Fibroblast of mammary gland (primary cell): ENCODE measurements around the gene SSC5D.

Experiments used
- DNase-seq: peaks from one replicate; pipeline ENCODE4 v3.0.0-alpha.2; 2010; ENCODE audit warnings: low read depth
- H3K4me3 ChIP-seq: 2 replicates; pipeline ENCODE4 v1.5.1; 2011; ENCODE audit warnings: low read depth, mild to moderate bottlenecking, low read length, moderate library complexity; ENCODE audit not compliant: control insufficient read depth
- CTCF ChIP-seq: conservative IDR thresholded peaks from 2 replicates; pipeline ENCODE4 v1.5.1; 2011; ENCODE audit warnings: low read depth, low read length, inconsistent platforms; ENCODE audit not compliant: control insufficient read depth, insufficient read depth

Gene SSC5D

GRCh38 chr19:55545443-55545842, 57.2 kb downstream of the SSC5D start, which contains the start of gene SBK3:
TSS of gene SBK3 (minus strand) at chr19:55545543. CDS start at chr19:55545543, 0 bp downstream.
- DNase-seq = no peak

GRCh38 chr19:55546011-55546410, 57.8 kb downstream of the SSC5D start:
- H3K4me3 ChIP-seq = no peak overlapping the region
- no peak for DNase-seq
- TF ChIP-seq CTCF = no peak

More at GRCh38 chr19:55545443-55545842, 57.2 kb downstream of the SSC5D start, which contains the start of gene SBK3:
- TF ChIP-seq CTCF = no peak
- no peak within 1 kb of the TSS for H3K4me3 ChIP-seq

GRCh38 chr19:55546822-55547614, 58.8 kb downstream of the SSC5D start:
- DNase-seq = peak; percentile 94
- no peak for TF ChIP-seq CTCF
- no peak overlapping the region for H3K4me3 ChIP-seq

- peak; percentile 91 for DNase-seq
- no peak overlapping the region for H3K4me3 ChIP-seq
- TF ChIP-seq CTCF = no peak
Observed at GRCh38 chr19:55549500-55550320, 61.5 kb downstream of the SSC5D start.

- DNase-seq = no peak
- H3K4me3 ChIP-seq = no peak overlapping the region
- no peak for TF ChIP-seq CTCF
Observed at GRCh38 chr19:55550321-55550650, 62.0 kb downstream of the SSC5D start.

- no peak for TF ChIP-seq CTCF
- no peak for DNase-seq
- no peak overlapping the region for H3K4me3 ChIP-seq
Observed at GRCh38 chr19:55552206-55552605, 64.0 kb downstream of the SSC5D start.
